HS-5 (cell line): ENCODE data around the gene OR5A1.

Experiments used
- DNase-seq: peaks from one replicate; pipeline ENCODE4 v3.0.0-alpha.2; 2012; ENCODE audit warnings: low read depth

Gene OR5A1

DNA sequence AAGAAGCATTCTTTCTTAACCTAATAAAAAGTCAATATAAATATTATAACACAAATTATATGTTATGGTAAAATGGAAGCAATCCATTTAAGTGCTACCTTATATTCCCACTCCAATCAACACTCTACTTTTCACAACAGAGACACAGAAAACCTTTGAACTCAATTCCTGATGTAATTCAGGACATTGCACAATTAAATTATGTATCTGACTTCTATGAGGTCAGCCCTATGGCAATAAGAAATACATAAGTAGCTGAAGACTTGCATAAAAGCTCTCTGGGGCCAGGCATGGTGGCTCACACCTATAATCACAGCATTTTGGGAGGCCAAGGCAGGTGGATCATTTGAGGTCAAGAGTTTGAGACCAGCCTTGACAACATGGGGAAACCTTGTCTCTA is 43.6 kb downstream of the OR5A1 start:
- no peak for DNase-seq

DNA sequence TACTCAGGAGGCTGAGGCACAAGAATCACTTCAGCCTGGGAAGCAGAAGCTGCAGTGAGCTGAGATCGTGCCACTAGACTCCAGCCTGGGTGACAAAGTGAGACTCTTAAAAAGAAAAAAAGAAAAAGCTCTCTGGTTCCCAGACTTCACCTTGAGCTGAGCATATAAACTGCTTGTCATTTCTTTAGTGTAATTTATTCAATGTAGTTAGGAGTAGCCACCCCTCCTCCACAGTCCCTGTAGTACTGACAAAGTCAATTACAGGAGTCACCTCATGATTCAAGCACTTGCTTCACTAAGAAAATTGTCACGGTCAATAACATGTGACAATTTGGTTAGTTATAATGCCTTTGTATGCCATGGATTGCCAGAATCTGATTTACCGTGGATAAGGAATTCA is 44.1 kb downstream of the OR5A1 start:
- DNase-seq: no peak
